Fibroblast of villous mesenchyme (primary cell): ENCODE measurements around the gene PEAK1. TPM values are rescaled to one million over a fixed set of nuclear protein-coding genes. Genes with fewer than 3 reads are reported as not detected.

Source experiments
- DNase-seq: peaks from one replicate; pipeline ENCODE4 v3.0.0-alpha.2; 2010; ENCODE audit warnings: low read depth
- H3K4me3 ChIP-seq: 2 replicates; pipeline ENCODE4 v1.5.1; 2011; ENCODE audit warnings: low read depth, mild to moderate bottlenecking, low read length
- total RNA-seq: library from RNA; depleted of rRNA; stranded (reverse); fragments of >200 nt; gene quantifications from 2 replicates; pipeline ENCODE4 v1.2.3, GENCODE V29; 2012
- TF ChIP-seq, protein P1 (sequence below): IDR thresholded peaks from 2 replicates; pipeline ENCODE4 v1.5.1; 2012; ENCODE audit warnings: low read depth, mild to moderate bottlenecking, low read length; ENCODE audit not compliant: insufficient read depth

Gene PEAK1
- total RNA-seq, 1 donor: 77.3 TPM

DNA sequence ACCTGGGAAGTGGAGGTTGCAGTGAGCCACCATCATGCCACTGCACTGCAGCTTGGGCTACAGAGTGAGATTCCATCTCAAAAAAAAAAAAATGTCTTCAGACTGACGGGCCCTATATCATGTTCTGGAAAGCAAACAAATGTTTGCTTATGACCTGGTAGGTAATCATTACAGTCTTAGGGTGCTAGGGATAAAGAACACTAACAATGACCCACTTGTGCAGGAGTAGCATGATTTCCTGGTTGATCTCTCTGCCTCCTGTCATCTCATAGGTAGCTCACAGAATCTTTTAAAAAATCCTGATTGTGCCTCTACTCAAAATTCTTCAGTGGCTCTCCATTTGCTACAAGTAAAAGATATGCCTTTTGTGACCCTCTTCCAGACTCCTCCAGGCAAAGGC is 274.5 kb downstream of the PEAK1 start:
- TF ChIP-seq, protein P1, sequence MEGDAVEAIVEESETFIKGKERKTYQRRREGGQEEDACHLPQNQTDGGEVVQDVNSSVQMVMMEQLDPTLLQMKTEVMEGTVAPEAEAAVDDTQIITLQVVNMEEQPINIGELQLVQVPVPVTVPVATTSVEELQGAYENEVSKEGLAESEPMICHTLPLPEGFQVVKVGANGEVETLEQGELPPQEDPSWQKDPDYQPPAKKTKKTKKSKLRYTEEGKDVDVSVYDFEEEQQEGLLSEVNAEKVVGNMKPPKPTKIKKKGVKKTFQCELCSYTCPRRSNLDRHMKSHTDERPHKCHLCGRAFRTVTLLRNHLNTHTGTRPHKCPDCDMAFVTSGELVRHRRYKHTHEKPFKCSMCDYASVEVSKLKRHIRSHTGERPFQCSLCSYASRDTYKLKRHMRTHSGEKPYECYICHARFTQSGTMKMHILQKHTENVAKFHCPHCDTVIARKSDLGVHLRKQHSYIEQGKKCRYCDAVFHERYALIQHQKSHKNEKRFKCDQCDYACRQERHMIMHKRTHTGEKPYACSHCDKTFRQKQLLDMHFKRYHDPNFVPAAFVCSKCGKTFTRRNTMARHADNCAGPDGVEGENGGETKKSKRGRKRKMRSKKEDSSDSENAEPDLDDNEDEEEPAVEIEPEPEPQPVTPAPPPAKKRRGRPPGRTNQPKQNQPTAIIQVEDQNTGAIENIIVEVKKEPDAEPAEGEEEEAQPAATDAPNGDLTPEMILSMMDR: no peak
- no peak overlapping the region for H3K4me3 ChIP-seq
- DNase-seq: no peak

DNA sequence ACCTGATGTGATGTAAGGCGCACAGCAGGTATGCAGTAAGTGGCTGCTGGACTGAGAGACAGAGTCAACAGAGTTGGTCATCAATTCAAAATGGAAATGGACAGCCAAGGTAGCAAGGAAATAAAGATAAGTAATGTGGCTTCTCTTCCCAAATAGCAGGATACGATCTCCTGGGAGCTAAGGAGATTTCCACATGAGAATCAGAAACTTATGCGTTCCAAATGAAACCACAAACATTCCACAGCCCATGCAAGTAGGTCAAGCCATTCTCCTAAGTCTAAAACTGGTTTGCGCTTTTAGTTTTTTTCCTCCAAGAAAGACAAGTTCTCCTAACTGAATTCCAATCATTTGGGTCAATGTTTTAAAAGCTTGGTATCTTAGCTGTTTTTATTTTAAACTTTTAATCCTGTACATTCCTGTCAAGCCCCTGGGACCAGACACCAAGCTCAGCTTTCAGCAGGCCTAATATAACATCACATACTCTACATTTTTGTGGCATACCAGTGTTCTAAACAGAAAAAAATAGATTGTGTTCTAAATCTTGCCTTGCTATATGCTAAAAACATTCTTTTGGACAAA is 275.3 kb downstream of the PEAK1 start:
- H3K4me3 ChIP-seq: no peak overlapping the region
- TF ChIP-seq, protein P1: no peak
- DNase-seq: peak; percentile 97

DNA sequence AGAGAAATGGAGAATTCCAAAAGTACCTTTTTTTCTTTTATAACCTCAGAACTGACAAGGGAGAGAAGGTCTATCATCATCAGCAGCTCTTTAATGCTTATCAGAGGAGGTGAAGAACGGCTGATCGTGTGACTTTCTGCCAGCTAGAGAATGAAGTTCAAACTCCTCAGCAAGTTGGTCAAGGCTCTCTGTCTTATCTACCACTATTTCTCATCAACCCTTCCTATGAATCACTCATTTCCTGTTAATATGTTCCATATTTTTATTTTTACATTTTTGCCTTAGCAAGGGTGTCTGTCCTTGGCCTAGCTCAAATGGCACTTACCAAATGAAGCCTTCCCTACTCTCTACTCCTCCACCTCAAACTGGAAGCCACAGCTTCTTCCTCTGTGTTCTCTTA is 275.9 kb downstream of the PEAK1 start:
- DNase-seq: peak; percentile 59
- TF ChIP-seq, protein P1: no peak
- H3K4me3 ChIP-seq: no peak overlapping the region

DNA sequence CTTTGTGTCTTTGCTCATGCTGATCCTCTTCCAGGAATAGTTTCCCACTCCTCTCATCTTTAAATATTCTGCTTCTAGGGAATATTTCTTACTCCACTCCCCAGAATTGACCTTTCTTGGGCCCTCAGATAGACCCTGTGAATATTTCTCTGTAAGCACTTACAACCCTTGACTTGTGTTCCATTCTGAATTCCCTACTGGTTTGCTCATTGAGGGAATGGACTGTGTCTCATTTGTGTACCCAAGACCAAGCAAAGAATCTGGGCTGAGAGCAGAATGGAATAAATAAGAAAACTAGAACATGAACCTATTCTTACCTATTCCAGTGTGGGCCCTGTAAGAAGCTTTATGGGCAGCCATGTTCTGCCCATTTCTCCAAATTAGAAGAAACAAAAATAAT is 276.3 kb downstream of the PEAK1 start:
- no peak overlapping the region for H3K4me3 ChIP-seq
- TF ChIP-seq, protein P1: no peak
- DNase-seq: no peak

DNA sequence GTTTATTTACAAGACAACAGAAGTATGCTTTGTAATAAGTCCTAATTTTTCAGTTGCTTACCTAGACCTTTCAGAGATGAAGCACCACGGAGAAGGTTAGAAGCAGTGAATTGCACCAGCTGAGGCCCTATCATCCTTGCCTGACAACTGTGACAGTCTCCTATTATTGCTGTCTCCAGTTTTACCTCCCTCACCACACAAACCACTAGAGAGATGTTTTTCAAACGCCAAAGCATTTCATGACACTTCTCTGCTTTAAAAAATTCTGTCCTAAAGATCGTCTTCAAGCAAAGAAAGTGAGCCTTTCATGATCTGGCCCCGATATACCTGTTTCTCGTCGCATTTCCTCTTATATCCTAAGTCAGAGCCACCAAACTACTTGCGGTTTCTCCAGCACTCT is 276.7 kb downstream of the PEAK1 start:
- H3K4me3 ChIP-seq: no peak overlapping the region
- DNase-seq: no peak
- TF ChIP-seq, protein P1: no peak

DNA sequence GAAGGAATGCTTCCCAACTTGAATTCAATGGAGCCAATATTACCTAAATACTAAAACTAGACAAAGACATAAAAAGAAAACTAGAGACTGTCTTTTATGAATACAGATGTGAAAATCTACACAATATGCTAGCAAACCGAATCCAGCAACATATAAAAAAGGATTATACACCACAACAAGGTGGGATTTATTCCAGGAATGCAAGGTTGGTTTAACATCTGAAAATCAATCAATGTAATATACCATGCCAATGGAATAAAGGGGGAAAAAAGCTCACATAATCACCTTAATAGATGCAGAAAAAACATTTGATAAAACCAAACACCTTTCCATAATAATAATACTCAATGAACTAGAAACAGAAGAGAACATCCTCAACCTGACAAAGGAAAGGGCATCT is 279.7 kb downstream of the PEAK1 start:
- H3K4me3 ChIP-seq: no peak overlapping the region
- TF ChIP-seq, protein P1: no peak
- no peak for DNase-seq

DNA sequence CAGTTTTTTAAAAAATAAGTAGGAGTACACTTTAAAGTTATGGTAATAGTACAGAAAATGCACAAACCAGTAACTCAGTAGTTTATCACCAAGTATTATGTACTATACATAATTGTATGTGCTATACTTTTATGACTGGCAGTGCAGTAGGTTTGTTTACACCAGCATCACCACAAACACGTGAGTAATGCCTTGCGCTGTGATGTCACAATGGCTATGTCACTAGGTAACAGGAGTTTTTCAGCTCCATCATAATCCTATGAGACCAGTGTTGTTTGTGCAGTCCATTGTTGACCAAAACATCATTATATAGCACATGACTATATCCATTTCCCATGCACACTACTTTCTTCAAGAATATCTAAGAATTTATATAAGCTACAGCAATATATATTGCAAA is 280.6 kb downstream of the PEAK1 start:
- H3K4me3 ChIP-seq: no peak overlapping the region
- TF ChIP-seq, protein P1: no peak
- no peak for DNase-seq
